ENCODE measurements around the gene UBE3D.
A peak's percentile ranks its signal among the peaks of the same experiment; 100 is the strongest.

UBE3D gene, protein sequence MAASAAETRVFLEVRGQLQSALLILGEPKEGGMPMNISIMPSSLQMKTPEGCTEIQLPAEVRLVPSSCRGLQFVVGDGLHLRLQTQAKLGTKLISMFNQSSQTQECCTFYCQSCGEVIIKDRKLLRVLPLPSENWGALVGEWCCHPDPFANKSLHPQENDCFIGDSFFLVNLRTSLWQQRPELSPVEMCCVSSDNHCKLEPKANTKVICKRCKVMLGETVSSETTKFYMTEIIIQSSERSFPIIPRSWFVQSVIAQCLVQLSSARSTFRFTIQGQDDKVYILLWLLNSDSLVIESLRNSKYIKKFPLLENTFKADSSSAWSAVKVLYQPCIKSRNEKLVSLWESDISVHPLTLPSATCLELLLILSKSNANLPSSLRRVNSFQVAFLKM

DNA sequence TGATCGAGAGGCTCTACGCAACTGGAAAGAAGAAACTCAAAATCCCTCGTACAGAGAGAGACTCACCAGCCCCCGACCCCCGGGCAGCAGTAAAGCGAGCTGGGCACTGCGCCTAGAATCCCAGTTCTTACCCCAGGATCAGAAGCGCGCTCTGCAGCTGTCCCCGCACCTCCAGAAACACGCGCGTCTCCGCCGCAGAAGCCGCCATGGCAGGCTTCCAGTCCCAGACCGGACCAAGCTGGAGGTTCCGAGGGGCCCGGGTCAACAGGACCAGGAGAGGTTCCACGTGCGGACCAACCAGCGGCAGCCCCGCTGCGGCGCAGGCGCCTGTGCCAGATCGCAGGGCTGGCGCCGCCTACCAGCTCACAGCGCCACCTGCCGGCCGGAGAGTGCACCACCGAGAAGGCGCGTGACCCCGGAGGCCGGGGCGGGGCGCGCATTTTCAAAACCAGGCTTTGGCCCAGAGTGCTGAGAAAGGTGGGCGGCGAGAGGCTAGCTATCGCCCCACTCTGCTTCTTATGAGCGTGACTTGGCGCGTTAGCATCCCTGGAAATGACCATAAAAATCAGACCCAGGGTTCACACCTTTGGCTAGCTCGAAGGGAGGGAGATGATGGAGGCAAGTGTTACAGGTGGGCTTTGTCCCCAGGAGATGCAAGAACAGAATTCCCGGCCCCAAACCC lies at the start of gene UBE3D:
TSS of gene UBE3D (minus strand) at position 331 of the 682 bp plus-strand sequence. CDS start at position 208, 123 bp downstream.
- DNase-seq (ENCODE audit: extremely low read depth in 1 of 2, low read depth in 1 of 2) = peak; percentile 80 to 83

DNA sequence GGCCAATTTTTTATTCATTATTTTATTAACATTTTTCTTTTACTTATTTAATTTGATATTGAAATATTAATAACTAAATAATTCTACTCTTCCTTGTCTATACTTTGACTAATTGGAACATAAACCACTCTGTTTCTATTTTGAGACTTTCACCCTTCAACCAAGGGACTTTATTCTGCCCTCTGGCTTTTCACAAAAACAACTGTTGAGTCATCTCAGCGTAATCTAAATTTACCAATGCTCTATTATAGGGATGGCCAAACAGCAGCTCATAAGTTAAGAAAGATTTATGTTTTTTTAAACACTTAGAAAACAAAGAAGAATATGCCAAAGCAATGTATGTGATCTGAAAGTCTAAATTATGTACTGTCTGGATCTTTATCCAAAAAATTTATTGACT lies 48.5 kb upstream of the UBE3D start:
- DNase-seq (ENCODE audit: extremely low read depth in 1 of 2, low read depth in 1 of 2) = no peak

DNA sequence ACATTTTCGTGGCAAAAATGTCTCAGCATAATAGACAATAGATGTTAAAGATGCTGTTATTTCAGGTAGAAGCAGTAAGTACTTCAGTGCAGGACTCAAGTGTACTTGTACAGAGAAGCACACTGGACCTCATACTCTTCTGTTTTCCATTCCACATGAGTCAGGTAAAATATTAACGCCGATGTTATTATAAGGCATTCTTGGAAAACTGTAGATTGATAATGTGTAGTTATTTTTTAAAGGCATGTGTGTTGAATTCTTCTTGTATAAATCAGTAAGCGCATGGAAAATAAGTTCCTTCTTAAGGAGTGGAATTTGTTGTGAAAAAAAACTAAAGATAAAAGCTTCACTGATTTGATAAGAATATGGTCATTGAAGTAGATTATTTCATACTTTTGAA lies 47.6 kb upstream of the UBE3D start:
- DNase-seq (ENCODE audit: extremely low read depth in 1 of 2, low read depth in 1 of 2) = no peak

DNA sequence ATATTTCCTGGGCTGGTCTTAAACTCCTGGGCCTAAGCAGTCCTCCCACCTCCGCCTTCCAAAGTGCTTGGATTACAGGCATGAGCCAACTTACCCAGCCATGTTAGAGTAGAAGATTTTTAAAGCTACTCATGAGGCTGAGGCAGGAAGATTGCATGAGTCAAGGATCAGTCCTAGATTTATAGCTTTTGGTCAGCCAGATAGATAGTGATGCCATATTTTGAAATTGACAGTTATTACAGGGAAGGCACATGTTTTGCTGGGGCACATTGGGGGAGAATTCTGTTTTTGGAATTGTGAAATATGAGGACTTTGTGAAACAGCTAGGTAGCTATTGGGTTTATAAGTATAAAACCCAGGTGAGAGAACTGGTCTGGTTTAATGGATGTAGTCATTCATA lies 42.7 kb upstream of the UBE3D start:
- no peak for DNase-seq (ENCODE audit: extremely low read depth in 1 of 2, low read depth in 1 of 2)

DNA sequence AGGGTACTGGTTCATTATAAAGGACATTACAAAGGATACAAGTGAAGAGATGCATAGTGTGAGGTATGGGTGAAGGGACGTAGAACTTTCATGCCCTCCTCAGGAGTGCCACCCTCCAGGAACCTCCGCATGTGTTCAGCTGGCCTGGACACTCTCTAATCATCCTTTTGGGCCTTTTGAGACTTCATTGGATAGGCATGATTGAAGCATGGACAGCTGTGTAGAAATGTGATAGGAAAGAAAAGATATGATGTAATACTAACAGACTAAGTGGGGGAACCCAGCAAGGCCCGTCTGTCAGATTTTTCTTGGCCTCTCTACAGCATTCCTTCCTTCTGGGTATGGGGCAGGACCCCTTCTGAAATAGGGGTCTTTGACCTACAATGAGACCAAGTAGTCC lies 32.9 kb upstream of the UBE3D start:
- no peak for DNase-seq (ENCODE audit: extremely low read depth in 1 of 2, low read depth in 1 of 2)

DNA sequence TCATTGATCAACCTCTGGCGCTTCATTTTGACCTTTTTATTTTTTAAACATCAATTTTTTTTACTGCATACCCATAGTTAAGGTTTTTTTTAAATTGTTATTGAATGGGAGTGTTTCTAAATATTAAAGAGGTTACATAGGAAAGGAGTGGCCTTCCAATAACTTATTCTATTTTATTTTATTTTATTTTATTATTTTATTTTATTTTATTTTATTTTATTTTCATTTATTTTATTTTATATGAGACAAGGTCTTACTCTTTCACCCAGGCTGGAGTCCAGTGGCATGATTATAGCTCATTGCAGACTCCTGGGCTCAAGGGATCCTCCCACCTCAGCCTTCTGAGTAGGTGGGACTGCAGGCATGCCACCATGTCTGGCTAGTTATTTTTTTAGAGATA lies 32.0 kb upstream of the UBE3D start:
- no peak for DNase-seq (ENCODE audit: extremely low read depth in 1 of 2, low read depth in 1 of 2)

DNA sequence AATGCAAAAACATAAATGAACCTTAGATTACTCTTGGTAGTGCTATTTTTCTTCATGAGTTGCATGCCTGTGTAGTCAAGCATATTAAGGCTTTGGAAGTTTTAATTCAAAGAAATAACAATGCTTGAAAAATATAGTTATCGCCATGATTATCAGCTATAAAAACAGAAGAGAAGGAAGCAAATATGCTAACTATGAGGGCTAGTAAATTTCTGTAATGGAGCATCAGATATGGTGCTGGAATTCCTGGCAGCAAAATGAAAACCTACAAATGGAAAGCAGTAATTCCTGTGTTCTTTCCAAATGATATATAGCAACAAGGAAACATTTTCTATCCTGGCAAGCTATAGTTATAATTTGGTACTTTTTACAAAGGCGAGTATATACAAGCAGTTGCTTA lies 31.6 kb upstream of the UBE3D start:
- DNase-seq (ENCODE audit: extremely low read depth in 1 of 2, low read depth in 1 of 2) = no peak

DNA sequence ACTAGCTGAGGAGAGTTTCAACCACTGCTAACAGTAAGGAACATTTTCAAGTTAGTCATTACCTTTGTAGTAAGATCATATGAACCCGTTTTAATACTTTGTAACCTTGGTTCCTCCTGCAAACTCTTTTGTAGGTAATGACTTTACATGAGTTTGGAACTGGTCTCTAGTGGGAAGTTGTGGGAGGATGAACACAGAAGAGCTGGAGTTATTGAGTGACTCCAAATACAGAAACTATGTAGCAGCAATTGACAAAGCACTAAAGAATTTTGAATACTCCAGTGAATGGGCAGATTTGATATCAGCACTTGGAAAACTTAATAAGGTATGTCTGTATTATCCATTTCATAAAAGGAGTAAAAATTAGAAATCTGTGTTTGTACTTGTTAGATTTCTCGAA lies 31.1 kb upstream of the UBE3D start:
- no peak for DNase-seq (ENCODE audit: extremely low read depth in 1 of 2, low read depth in 1 of 2)

DNA sequence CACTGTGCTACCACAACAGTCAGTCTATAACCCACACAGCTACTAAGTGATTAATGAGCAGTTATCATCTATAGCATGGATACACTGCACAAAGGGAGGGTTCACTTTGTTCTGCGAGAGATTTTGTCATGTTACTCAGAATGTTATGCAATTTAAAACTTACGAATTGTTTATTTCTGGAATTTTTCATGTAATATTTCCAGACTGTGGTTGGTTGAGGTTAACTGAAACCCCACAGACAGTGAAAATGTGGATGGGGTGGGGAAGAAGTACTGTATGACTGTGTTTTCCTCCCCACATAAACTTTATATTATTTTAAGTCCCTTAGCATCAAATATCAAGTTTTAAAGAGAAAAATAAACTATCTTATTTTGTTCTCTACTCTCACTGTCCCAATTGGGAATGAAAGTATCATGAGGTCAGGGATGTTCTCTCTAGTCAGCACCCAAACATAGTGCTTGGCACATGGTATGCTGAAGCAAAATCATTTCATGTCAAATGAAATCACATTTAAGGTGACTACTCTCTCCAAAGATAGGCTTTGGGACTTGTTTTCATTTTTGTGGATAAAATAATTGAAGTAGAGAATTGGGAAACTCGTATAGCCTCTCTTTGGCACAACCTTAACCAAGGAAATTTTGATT lies 27.2 kb upstream of the UBE3D start:
- no peak for DNase-seq (ENCODE audit: extremely low read depth in 1 of 2, low read depth in 1 of 2)

DNA sequence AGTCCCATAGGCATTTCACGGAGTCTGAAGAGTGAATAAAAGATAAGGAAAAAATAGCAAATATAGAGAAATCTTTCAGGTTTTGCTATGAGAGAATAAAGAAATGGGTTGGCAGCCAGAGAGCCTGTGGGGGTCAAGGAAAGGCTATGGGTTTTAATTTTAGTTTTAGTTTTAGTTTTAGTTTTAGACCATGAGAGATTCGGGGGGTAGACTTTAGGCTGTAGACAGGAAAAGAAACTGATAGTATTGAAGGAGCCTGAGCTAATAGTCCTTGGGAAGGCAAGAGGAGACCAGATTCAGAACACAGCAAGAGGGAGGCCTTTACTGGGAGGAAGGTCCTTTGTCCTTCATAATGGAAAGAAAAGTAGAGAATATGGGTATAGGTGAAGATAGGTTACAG lies 21.1 kb upstream of the UBE3D start:
- DNase-seq (ENCODE audit: extremely low read depth in 1 of 2, low read depth in 1 of 2) = no peak

DNA sequence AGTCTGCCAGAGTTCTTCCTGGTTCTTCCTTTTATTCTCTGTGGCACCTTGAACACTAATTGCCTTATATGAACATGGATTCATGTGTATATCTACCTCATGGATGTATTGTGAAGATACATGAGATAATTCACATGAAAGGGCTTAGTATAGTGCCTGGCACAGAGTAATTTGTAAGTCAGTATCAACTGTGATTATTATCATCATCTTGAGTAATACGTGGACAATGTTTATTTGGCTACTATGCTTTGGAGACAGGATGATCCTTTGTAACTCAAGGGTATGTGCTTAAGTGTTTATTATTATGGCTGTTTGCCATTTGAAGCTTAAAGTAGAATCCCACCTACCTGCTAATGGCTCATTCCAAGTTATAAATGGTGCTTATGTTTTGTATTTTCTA lies 17.8 kb upstream of the UBE3D start:
- DNase-seq (ENCODE audit: extremely low read depth in 1 of 2, low read depth in 1 of 2) = no peak

DNA sequence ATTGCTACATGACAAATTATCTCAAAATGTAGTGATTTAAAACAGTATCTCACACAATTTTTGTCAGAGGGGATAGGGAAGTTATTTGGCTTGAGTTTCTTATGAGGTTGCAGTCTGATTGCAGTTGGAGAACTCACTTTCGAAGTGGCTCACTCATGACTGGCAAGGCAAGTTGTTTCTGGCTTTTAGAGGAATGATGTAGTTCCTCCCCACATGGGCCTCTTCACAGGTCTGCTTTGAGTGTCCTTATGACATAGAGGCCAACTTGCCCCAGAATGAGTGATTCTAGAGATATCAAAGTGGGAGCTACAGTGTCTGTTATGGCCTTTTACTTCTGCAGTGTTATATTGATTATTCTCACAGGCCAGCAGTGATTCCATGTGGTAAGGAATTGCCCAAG lies 8.0 kb upstream of the UBE3D start:
- DNase-seq (ENCODE audit: extremely low read depth in 1 of 2, low read depth in 1 of 2) = no peak

DNA sequence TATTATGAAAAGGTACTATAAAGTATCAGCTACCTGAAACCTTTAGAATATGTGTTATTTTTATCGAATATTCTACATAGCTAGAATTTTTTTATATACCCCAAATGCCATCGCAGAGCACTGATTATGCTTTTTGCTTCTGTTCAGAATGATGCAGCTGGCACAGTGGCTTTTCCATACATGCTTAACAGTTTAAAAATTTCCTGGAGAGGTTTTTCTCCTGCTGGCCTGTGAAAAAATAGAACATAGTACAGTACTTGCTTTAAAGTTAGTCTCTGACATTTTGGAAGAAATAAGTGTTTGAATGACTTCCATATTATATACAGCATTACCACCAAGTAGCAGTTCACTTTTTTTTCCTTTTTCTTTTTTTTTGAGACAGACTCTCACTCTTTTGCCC lies 7.1 kb upstream of the UBE3D start:
- DNase-seq (ENCODE audit: extremely low read depth in 1 of 2, low read depth in 1 of 2) = no peak

DNA sequence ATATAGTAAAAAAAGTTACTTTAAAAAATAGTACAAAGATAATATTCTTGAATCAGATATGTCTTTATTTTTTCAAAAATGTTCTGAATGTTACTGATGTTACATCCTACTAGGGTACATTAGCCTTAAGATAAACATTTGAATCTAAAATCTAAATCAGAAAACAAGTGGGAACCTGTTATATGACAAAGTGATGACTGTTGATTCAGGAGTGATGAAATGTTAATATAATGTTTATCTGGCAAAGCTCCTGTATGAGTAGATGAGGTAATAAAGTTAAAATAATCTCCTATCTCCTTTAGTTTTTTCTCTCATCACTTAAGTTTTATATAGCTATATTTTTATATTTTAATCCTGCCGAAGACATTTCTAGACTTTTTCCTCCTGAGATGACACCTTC lies 6.1 kb upstream of the UBE3D start:
- DNase-seq (ENCODE audit: extremely low read depth in 1 of 2, low read depth in 1 of 2) = no peak

DNA sequence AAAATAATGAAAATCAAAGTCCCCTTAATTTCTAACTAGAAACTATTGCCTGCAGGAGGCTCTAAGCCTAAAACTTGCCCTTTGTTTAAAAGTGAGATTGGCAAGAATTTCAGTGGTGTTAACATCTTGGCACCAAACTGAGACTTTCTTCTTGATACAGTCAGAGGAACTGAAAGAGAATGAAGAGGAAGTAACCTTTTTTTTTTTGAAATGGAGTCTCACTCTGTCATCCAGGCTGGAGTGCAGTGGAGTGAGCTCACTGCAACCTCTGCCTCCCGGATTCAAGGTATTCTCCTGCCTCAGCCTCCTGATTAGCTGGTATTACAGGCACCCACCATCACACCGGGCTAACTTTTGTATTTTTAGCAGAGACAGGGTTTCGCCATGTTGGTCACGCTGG lies 5.4 kb upstream of the UBE3D start:
- no peak for DNase-seq (ENCODE audit: extremely low read depth in 1 of 2, low read depth in 1 of 2)

DNA sequence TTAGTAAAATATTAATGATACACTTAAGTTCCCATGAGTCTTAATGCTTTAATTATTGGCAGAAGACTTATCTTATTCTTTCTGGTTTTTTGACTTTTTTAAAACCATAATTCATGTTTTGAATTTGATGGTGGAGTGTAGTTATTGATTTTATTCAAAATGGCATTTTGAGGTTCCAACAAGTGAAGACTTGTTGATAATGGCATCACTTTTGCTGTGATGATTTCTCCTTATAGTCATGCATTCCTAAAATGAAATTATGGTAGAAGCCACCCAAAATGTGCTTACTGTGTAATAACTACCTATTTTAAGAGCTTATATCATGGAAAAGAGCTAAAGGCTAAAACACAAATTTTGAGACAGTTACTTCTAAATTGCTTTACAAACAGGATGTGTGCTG lies 4.0 kb upstream of the UBE3D start:
- DNase-seq (ENCODE audit: extremely low read depth in 1 of 2, low read depth in 1 of 2) = no peak

DNA sequence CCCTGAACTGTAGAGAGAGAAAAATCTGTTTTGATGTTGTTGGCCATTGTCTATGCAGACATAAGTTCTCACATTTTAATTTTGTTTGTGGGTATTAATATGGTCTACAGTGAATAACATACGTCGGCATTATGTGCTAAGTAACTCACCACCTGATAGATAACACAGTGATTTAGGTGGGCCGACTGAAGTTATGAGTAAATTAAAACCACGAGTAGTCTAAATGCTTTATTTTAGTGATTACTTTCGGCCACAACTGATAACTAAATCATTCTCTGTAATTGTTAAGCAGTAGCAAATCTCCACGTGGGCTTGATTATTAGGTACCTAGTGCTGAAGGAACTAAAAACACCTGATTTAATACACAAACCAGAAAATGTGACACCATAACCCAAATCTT lies 3.0 kb upstream of the UBE3D start:
- DNase-seq (ENCODE audit: extremely low read depth in 1 of 2, low read depth in 1 of 2) = no peak

DNA sequence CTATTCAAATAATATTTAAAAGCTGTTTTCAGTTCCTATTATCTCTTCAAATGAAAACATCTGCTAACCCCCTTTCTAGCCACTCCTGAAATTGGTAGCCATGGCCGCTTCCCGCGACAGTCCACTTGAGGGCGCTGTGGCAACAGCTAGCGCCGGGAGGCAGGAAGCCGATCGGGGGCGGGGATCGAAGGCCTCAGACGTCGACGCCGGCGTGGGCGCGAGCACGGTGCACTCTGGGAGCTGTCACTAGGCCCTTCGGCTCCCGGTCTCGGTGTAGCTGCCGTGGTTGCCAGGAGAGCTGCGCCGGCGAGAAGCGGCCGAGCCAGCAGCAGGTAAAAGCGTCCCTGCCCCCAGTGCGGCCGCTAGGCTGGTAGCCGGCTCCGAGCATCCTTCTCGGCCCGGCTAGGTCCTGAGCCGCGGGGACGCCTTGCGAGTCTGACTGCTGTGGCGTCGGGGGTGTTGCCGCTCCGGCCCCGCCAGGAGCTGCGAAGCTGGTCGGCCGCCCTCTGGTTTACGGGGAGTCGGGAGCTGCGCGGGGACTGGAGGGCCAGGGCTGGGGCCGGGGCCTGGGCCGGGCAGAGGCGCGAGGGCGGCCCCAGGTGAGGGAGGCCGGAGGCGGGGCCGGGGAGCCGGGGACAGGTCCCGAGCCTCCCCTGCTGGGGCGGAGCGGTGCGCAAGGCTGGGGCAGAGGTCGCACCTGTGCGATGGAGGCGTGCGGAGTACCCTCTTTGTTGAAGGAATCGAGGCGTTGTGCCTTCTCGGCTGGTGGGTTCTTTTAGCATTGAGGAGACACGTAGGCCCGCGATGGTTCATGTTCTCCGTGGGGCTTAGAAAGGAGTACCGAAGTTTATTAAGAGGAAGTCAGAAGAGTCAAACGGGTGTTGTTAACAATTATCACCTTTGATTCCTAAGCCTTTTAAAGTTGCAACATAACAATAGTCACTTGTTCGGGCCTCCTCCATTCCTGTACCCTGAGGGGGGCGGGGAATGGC lies 2.1 kb upstream of the UBE3D start, which contains the start of gene DOP1A:
TSS of gene DOP1A (plus strand) at position 224 of the 992 bp plus-strand sequence. CDS start 29,307 bp downstream, outside the sequence.
- peak; percentile 93 to 95 for DNase-seq (ENCODE audit: extremely low read depth in 1 of 2, low read depth in 1 of 2)

DNA sequence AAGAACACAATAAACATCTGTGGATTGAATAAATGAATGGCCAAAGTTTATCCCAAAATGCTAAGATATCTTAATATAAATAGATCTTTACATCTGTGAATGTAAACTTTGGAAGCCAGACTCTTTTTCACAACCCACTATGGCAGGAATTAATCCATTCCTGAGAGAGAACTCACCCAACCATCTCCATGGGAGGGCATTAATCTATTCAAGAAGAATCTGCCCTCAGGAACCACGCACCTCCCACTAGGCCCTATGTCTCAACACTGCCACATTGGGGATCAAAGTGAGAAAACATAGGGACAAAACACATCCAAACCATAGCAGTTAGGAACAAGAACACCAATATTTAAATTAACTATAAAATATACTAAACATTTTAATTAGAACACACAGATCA lies 3.4 kb downstream of the UBE3D start:
- no peak for DNase-seq (ENCODE audit: extremely low read depth in 1 of 2, low read depth in 1 of 2)

DNA sequence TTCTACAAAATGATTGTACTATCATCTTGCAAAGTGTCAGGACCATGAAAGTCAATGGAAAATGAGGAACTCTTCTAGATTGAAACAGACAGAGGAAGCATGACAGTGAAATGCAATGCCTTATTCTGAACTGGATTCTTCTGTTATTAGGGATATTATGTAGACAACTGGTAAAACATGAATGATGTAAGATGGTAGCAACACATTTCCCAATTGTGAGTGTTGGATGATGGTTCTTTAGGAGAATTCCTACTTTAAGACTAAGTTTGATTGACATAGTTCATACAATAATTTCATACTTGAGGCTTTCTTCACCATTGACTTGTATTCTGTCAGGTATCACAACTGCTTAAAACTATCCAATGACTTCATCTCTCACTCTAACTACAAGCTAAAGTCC lies 4.5 kb downstream of the UBE3D start:
- DNase-seq (ENCODE audit: extremely low read depth in 1 of 2, low read depth in 1 of 2) = no peak

Data from stimulated activated CD8-positive, alpha-beta memory T cell treated with anti-CD3 and anti-CD28 coated beads, Interleukin-7, amount 100 ng/mL, for 48 hours (primary cell).